GM12872 (cell line): Measurements from ENCODE around the gene ZGPAT.

Experiments used
- TF ChIP-seq, protein P1 (sequence below): IDR thresholded peaks from 3 replicates; pipeline ENCODE4 v1.5.1; 2011; ENCODE audit warnings: low read depth, mild to moderate bottlenecking, low read length, moderate library complexity; ENCODE audit not compliant: insufficient read depth

ZGPAT gene

DNA sequence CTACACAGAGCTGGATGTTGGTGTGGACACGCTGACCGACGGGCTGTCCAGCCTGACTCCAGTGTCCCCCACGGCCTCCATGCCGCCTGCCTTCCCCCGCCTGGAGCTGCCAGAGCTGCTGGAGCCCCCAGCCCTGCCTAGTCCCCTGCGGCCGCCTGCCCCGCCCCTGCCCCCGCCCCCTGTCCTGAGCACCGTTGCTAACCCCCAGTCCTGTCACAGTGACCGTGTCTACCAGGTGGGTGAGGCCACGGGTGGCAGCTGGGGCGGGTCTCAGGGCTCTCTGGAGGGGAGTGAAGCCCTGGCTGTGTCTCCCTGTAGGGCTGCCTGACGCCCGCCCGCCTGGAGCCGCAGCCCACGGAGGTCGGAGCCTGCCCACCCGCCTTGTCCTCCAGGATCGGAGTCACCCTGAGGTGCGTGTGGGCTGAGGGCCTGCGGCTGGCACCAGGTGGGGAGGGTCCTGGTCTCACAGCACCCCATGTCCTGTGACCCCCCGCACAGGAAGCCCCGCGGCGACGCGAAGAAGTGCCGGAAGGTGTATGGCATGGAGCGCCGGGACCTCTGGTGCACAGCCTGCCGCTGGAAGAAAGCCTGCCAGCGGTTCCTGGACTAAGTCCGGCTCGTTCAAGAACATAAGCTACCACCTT is 34.7 kb downstream of the ZGPAT start:
- TF ChIP-seq, protein P1, sequence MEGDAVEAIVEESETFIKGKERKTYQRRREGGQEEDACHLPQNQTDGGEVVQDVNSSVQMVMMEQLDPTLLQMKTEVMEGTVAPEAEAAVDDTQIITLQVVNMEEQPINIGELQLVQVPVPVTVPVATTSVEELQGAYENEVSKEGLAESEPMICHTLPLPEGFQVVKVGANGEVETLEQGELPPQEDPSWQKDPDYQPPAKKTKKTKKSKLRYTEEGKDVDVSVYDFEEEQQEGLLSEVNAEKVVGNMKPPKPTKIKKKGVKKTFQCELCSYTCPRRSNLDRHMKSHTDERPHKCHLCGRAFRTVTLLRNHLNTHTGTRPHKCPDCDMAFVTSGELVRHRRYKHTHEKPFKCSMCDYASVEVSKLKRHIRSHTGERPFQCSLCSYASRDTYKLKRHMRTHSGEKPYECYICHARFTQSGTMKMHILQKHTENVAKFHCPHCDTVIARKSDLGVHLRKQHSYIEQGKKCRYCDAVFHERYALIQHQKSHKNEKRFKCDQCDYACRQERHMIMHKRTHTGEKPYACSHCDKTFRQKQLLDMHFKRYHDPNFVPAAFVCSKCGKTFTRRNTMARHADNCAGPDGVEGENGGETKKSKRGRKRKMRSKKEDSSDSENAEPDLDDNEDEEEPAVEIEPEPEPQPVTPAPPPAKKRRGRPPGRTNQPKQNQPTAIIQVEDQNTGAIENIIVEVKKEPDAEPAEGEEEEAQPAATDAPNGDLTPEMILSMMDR, result no peak

DNA sequence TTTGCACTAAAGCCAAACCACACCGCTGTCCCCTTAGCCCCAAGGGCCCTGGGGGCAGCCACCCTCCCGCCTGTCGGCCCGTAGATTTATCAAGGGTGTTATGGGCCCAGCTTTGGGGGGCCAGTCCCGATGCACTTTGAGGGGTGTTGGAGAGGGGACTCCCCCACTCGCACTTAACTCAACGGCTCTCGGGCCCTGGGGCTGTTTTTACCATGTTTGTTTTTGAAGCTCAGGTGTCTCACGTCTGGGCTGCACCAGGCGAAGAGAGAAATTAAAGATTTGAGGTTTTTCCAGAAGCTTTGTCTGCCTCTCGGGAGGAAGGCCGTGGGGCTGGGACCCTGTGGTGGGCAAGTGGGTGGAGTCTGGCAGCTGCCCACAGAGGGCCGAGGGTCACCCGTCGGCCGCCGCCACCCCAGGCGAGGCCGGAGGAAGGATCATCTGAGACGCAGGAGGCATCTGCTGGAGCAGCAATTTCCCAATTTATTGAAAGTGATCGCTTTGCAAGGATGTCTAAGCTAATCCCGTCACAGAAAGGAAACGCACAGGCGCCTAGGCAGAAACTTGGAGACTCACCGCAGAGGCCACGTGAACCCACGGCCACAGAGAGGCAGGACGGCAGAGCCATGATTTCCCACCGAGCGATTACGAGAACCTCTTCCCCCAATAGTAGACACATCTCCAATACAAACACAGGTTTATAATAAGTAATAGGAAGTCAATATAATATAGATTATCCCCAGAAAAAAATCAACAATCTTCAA is 35.6 kb downstream of the ZGPAT start:
- TF ChIP-seq, protein P1, result no peak

DNA sequence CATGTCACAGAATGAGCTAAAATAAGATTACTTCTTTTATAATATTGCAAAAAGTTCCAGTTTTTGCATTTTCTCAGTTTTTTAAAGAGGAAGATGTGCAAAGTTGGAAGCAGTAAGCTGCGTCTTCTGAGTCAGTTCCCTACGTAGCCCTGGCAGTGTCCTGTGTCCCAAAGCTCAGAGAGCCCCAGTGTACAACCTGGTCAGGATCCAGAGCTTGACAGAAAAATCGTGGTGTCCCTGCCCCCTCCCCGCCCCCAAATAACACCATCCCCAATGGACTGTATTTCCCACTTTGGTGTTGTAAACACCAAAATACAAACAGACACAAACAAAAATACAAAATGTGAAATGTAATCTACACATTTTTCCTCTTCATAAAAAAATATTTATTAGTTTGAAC is 36.3 kb downstream of the ZGPAT start:
- TF ChIP-seq, protein P1, result no peak

DNA sequence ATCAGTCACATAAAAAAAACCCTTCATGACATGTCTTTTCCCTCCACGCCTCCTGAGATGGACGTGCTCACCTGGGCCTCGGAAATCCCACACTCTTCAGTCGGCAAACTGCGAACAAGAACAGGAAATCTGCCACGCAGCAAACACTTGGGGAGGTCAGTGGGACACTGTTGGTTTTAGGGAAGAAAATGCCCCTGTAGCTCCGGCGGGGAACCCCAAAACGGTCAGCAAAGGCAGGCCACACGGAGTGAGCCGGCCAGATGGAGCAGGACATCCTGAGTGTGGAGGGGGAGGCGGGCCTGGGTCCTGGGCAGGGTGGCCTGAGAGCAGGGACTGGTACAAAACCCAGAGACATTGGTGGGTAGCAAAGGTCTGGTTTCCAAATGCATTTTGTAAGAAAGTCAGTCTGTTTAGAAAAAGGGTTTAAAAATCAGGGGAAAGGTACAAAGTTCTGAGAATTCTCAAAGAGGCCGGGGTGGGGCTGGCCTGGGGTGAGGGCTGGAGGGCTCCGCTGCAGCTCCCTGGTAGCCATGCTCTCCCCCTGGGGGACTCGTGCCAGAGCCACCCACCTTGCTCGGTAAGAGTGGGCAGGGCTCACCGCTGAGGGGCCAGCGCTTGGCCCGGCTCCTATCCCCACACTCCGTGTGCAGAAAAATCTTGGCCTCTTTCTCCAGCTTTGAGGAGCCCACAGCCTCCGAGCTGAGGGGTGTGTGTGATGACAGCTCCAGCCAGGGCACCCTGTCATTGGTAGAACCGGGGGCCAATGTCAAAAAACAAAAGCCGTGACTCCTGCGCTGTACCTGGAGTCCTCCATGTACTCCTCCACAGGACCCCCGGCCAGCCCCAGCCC is 37.0 kb downstream of the ZGPAT start:
- TF ChIP-seq, protein P1, result no peak

DNA sequence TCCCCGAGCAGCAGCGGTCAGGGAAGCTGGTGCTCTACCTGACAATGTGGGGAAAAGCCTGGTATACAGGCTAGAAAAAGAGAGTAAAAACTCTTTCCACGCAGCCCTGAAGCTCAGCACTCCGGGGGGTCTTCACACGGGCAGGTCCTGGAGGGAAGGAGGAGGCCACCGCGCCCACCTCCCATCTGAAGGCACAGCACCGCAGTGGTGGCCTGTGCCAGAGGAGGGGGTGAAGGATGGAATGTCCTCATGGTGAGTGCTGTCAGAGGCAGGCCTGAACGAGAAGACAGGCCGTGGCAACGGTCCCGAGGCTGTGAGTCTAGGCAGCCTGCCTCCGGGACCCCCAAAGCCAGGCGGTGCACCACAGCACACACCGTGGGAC is 37.6 kb downstream of the ZGPAT start:
- TF ChIP-seq, protein P1, result no peak

DNA sequence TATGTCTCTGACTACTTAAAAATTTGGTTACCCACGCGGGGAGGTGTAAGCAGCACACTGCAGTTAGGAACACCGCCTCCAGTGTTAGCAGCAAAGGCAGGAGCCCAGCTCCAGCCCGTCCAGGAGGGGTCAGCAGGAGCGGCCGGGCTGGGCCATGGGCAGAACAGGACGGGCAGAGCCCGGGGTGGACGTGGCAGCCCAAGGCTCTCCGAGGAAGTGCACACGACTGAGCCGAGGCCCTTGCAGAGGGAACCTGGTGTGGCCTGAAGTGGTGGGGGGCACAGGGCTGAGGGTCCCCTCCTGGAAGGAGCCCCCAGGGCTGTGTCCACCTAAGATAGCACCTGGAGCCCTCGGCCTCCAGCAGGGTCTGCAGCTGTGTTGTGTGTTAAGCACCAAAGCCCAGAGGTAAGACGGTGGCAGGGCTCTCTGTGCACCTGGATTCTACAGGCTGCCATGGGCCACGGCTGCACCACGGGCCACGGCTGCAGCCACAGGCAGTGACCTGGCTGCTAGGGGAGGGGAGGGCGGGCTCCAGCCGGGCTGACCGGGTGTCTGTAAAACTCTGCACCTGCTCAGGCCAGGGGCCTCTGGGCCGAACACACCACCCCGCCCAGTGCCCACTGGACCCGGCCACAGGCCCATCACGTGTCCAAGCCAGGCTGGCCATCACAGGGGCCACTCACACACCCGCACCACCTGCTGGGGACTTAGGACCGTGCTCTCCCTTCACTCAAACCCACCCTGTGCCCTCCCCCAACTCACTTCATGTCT is 38.3 kb downstream of the ZGPAT start:
- TF ChIP-seq, protein P1, result no peak
